Measurements from ENCODE around the gene SH2D6. TPM values are rescaled to one million over a fixed set of nuclear protein-coding genes. Genes with fewer than 3 reads are reported as not detected.

SH2D6 gene
- total and polyA plus RNA-seq, 8 donors: 1.1 to 14.5 (median 2.2) TPM; not detected in 2

DNA sequence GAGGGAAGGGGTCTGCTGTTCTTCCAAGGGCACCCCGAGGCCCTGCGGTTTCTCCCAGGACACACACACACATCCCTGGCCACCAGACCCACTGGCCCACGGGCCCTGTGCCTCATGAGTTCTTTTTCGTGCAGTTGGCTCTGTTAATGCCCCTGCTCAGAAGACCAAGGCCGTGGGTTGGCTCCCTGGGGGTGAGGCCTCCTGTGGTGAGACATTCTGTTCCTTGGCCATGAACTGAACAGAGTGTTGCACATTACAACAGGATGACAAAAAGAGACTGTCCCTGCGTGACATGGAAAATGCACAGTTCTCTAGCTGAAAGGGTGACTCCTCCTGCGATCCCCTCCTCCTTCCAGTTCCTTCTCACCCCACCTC, 30.7 kb downstream of the SH2D6 start:
- Histone ChIP-seq H3K4me3 (no peak overlapping the region), H3K27me3 (no peaks in the 10 kb centered on the region), H3K27ac (no peak overlapping the region), H3K4me1 (peaks cover 10 to 24% (median 21%) of the 10 kb centered on the region in 4 donors), H3K36me3 (no peaks in the 10 kb centered on the region), H3K9me3 (no peaks in the 10 kb centered on the region)
- 92 to 96% (median 93%) methylated on average over 7 of the region's 7 CpGs for WGBS, 5 donors
- DNase-seq: no peak
- intact Hi-C loops (cut with DNase I; ENCODE audit: low total_unique reads): no loop called here
- TF ChIP-seq EP300 (IDR thresholded peaks at IDR 0.05) (no peak), POLR2A (IDR thresholded peaks at IDR 0.05) (no peak), POLR2AphosphoS5 (IDR thresholded peaks at IDR 0.05) (no peak), CTCF (IDR thresholded peaks at IDR 0.05) (no peak)

GRCh38 chr2:85452237-85452636, 33.7 kb downstream of the SH2D6 start:
- Histone ChIP-seq H3K4me3 (no peak overlapping the region), H3K27ac (no peak overlapping the region), H3K36me3 (no peaks in the 10 kb centered on the region), H3K9me3 (no peaks in the 10 kb centered on the region), H3K4me1 (peaks cover 0 to 7% (median under 1%) of the 10 kb centered on the region in 4 donors), H3K27me3 (no peaks in the 10 kb centered on the region)
- DNase-seq: no peak
- WGBS, 5 donors: 67 to 97% (median 75%) methylated on average over 1 of the region's 1 CpG
- TF ChIP-seq POLR2AphosphoS5 (IDR thresholded peaks at IDR 0.05): no peak
- no peak for TF ChIP-seq POLR2A (IDR thresholded peaks at IDR 0.05)
- no peak for TF ChIP-seq CTCF (IDR thresholded peaks at IDR 0.05)
- TF ChIP-seq EP300 (IDR thresholded peaks at IDR 0.05): no peak
- intact Hi-C loops (cut with DNase I; ENCODE audit: low total_unique reads): no loop called here

GRCh38 chr2:85453571-85453970, 35.1 kb downstream of the SH2D6 start:
- WGBS, 5 donors: 25 to 62% (median 49%) methylated on average over 7 of the region's 7 CpGs
- H3K27me3 ChIP-seq: no peaks in the 10 kb centered on the region
- TF ChIP-seq POLR2AphosphoS5 (IDR thresholded peaks at IDR 0.05): no peak
- no peak for TF ChIP-seq EP300 (IDR thresholded peaks at IDR 0.05)
- no peak for TF ChIP-seq POLR2A (IDR thresholded peaks at IDR 0.05)
- TF ChIP-seq CTCF (IDR thresholded peaks at IDR 0.05): no peak
- no peaks in the 10 kb centered on the region for H3K36me3 ChIP-seq
- intact Hi-C loops (cut with DNase I; ENCODE audit: low total_unique reads): no loop called here
- peak overlapping the region in 2 of 5 donors; percentile 10 to 18 for H3K27ac ChIP-seq
- DNase-seq: no peak
- no peaks in the 10 kb centered on the region for H3K9me3 ChIP-seq
- H3K4me3 ChIP-seq: no peak overlapping the region
- H3K4me1 ChIP-seq: peaks cover 0 to 7% (median 0%) of the 10 kb centered on the region in 4 donors

- TF ChIP-seq POLR2AphosphoS5 (IDR thresholded peaks at IDR 0.05) (no peak), CTCF (IDR thresholded peaks at IDR 0.05) (no peak), EP300 (IDR thresholded peaks at IDR 0.05) (no peak), POLR2A (IDR thresholded peaks at IDR 0.05) (no peak)
- H3K9me3 ChIP-seq: no peaks in the 10 kb centered on the region
- H3K4me3 ChIP-seq: no peak overlapping the region
- intact Hi-C loops (cut with DNase I; ENCODE audit: low total_unique reads): no loop called here
- H3K36me3 ChIP-seq: no peaks in the 10 kb centered on the region
- DNase-seq: peak in 1 of 2 donors; percentile 27
- H3K4me1 ChIP-seq: peaks cover 0 to 7% (median 0%) of the 10 kb centered on the region in 4 donors
- WGBS, 5 donors: 55 to 78% (median 70%) methylated on average over 1 of the region's 1 CpG
- no peak overlapping the region for H3K27ac ChIP-seq
- H3K27me3 ChIP-seq: no peaks in the 10 kb centered on the region
Measured at GRCh38 chr2:85455552-85456090, 37.1 kb downstream of the SH2D6 start.
